ENCODE measurements around the gene PTRH1.

The PTRH1 gene

GRCh38 chr9:127741831-127742434, 26.5 kb upstream of the PTRH1 start:
- DNase-seq (ENCODE audit: low read depth in 2 of 2) = no peak

GRCh38 chr9:127739614-127740330, 24.3 kb upstream of the PTRH1 start:
- DNase-seq (ENCODE audit: low read depth in 2 of 2) = no peak

- DNase-seq (ENCODE audit: low read depth in 2 of 2) = no peak
Observed at GRCh38 chr9:127738666-127739065, 23.2 kb upstream of the PTRH1 start.

DNA sequence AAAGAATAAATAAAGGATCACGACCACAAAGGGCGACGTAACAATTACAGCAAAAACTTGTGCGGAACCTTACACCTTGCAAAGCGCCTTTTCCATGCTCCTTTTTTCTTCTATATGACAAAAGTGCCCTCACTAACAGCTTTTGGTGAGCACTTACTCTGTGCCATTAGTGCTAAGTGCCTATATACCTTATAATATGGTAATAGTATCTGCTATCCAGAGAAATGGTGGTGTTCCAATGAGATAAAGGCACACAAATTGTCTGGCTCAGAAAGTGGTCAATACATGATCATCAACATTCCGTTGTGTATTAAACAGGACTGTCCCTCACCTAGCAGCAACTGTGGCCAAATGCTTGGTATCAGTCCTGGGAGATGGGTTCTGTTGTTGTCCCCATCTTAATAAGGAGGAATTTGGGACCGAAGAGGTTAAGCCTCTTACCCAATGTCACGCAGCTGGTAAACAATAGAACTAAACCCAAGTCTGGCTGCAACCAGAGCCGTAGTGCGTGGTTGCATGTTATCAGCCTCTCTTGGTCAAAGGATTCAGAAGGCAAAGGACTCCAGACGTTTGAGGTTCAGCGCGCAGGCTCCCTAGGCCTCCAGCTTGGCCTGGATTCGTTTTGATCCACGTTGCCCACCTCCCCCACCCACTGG, 20.2 kb upstream of the PTRH1 start:
- no peak for DNase-seq (ENCODE audit: low read depth in 2 of 2)

- DNase-seq (ENCODE audit: low read depth in 2 of 2) = peak; percentile 95 to 96
Observed at GRCh38 chr9:127734747-127735529, 19.5 kb upstream of the PTRH1 start, which contains the start of gene TOR2A. Gene TOR2A (minus strand): TSS chr9:127735294. CDS start chr9:127735270, 24 bp downstream.

DNA sequence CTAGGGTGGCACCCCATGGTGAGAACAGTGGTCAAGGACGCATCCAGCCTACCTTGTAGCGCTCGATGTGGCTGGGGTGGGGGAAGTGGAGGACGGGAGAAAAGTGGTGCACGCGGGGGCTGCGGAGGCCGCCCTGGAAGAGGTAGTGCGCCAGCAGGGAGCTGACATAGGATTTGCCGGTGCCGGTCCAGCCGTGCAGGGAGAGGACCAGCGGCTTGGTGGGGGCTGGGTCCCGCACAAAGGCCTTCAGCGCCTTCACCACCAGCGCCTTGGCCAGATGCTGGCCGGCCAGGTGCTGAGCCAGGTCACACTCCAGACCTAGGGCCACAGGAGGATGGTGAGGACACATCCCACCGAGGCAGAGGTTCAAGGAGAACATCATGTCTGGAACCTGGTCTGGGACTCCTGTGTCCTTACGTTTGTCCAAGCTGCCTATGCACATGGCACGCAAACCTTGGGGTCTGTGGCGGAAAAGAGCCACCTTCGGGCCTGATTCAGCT, 18.8 kb upstream of the PTRH1 start:
- DNase-seq (ENCODE audit: low read depth in 2 of 2) = no peak

DNA sequence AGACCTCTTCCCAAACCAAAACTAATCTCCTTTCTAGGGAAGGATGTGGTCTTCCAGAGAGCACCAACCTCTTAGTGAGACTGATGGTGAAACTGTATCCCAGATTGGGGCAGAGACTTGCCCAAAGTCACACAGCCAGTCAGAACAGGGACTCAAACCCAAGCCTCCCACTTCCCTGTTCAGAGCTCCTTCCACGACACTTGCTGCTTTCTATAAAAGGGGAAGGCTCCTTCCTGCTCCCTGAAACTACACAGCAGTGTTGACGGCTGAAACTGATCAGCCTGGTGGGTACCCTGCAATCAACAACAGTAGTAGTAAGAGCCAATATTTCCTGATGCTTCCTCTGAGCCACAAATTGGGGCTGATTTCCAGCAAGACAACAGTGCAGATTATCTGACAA, 18.2 kb upstream of the PTRH1 start:
- no peak for DNase-seq (ENCODE audit: low read depth in 2 of 2)

DNA sequence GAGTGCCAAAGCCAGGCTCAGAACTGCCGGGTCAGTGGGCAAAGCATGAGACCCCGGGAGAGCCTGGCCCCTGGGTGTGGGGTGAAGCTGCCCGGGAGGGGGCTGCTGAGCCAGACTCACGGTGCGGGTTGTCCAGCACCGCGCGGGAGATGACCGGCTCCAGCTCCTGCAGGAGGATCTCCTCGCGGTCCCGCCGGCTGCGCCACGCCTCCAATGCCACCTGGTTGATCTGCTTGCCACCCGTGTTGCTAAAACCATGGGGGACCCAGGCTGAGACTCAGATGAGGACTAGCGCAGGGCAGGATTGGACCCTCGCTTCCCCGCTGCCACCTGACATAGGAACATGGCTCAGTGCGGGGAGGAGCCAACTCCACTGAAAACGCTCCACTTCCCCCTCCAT, 17.0 kb upstream of the PTRH1 start:
- DNase-seq (ENCODE audit: low read depth in 2 of 2) = no peak

DNA sequence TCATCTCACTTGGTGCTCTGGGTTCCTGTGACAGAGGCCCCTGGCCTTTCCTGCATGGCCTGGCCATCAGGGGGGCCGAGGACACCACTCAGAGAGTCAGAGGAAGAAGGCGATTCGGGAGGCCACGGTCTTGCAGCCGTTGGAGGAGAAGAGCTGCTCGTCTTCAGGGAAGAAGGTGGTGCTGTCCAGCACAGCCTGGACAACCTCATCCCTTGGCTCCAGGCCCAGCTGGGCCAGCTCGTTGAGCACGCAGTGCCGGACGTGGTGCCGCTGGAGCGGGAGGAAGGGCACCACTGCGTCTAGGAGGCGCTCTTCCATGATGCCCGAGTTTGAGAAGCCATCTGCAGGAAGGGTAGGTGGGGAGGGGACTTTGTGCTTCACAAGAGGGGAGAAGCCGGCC, 16.5 kb upstream of the PTRH1 start:
- DNase-seq (ENCODE audit: low read depth in 2 of 2) = no peak

DNA sequence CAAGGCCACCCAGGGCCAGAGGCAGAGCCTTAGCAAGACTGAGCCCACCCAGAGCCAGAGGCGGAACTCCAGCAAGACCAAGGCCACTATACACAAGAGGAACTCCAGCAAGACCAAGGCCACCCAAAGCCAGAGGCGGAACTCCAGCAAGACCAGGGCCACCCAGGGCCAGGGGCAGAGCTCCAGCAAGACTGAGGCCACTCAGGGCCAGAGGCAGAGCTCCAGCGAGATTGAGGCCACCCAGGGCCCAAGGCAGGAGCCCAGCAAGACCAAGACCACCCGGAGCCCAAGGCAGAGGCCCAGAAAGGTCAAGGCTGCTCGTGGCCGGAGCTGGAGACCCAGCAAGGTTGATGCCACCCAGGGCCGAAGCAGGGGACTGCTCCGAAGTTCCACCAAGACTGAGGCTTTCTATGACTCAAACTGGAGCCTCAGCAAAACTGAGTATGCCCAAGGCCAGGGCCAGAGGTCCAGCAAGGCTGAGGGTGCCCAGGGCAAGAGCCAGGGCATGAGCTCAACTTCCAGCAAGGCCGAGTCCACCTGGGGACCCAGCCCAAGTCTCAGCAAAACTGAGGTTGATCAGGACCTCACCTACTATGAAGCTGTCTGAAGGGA, 15.4 kb upstream of the PTRH1 start:
- DNase-seq (ENCODE audit: low read depth in 2 of 2) = no peak

GRCh38 chr9:127730262-127730661, 14.8 kb upstream of the PTRH1 start:
- DNase-seq (ENCODE audit: low read depth in 2 of 2) = no peak

DNA sequence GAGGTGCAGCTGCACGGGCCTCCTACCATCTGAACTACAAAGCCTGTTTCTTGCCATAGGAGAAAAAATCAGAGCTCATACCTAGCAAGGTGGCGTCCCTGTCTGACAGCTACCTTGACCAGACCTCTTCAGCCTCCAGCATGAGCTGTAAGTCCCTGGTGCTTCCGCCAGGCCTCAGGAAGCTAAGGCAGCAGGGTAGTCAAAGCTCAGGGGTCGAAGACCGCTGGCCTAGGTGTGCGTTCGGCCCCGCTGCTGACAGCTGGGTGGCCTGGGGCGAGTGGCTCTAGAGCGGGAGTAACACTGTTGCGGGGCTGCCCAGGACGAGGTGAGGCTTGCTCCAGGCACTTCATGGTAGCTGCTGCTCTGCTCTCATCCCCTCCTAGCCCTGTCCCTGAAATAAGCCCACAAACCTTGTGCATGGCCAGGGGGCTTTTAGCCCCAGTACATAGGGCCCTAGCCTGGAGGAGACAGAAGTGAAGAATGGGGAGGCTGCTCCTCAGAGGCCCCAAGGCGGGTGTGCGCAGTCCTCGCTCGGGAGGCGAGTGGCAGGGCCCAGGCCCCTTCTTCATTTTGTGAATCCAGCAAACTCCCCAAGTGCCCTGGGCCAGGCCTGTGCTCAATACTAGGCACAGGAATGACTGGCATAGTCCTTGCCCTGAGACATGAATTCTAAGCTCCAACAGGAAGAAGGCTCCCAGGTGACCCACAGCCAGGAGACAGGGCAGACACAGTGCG, 14.2 kb upstream of the PTRH1 start:
- no peak for DNase-seq (ENCODE audit: low read depth in 2 of 2)

DNA sequence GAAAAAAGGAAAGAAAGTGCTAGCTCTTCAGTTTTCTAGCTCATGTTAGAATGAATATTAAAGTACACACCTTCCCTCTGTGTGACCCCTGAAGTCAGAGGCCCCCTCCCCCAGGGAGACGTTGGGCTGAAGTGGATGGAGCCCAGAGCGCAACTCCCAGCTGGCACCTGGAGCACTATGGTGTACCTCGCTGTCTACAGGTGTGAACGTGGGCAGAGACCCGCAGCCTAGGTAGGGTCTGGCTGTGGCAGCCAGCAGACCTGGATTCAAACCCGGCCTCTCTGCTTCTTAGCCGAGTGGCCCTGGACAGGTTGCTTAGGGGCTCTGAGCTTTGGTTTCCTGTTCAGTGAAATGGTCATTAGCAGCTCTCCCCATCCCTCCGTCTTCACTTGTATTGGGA, 13.3 kb upstream of the PTRH1 start:
- DNase-seq (ENCODE audit: low read depth in 2 of 2) = no peak

DNA sequence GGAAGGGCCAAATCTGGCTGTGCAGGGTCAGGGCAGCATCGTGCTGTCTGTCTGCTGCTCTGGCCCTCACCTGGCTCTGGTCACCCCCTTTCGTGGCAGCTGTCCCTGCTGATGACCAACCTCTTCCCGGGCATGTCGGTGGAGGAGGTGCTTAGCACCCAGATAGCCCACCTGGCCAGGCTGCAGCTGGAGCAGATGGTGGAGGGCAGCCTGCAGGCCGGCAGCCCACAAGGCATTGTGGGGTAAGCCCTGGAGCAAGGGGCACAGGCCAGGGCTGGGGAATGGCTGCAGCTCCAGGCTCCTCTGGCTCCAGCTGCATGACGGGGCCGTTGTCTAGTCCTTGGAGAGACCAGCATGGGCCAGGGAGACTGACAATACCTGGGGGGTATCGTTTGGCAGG, 11.4 kb upstream of the PTRH1 start:
- DNase-seq (ENCODE audit: low read depth in 2 of 2) = no peak

- DNase-seq (ENCODE audit: low read depth in 2 of 2) = no peak
Observed at GRCh38 chr9:127724012-127724411, 8.5 kb upstream of the PTRH1 start.

- no peak for DNase-seq (ENCODE audit: low read depth in 2 of 2)
Observed at GRCh38 chr9:127723444-127723843, 8.0 kb upstream of the PTRH1 start.

GRCh38 chr9:127723013-127723412, 7.5 kb upstream of the PTRH1 start:
- DNase-seq (ENCODE audit: low read depth in 2 of 2) = no peak

GRCh38 chr9:127722055-127722745, 6.7 kb upstream of the PTRH1 start:
- DNase-seq (ENCODE audit: low read depth in 2 of 2) = no peak

DNA sequence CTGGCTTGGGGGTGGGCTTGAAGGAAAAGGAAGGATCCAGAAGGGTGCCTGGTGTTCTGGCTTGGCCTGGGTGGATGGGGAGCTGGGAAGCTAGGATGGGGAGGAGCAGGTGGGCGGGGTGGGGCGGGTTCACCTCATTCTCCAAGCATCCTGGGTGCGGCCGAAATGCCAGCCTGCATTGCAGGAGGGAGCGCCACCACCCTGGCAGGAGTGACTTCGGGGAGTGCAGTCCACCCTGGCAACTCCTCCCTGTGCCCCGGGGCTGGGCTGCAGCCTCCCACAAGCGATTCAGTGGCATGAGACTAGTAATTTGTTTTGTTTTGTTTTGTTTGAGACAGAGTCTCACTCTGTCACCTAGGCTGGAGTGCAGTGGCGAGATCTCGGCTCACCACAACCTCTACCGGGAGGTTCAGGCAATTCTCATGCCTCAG, 5.9 kb upstream of the PTRH1 start:
- no peak for DNase-seq (ENCODE audit: low read depth in 2 of 2)

DNA sequence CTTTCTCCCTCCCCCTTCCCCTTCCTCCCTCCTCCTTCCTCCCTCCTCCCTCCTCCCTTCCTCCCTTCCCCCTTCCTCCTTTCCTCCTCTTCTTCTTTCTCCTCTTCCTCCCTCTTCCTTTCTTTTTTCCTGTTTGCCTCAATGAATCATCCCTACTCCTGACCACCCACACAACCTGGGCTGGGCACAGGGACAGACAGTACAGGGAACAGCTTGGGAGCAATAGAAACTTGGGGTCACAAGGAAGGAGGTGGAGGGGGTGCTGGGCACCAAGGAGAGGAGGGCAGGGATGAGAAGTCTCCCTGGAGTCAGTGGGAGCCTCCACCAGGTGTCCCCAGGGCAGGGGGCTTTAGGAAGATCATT, 5.4 kb upstream of the PTRH1 start:
- DNase-seq (ENCODE audit: low read depth in 2 of 2) = no peak

All from activated CD8-positive, alpha-beta memory T cell treated with anti-CD3 and anti-CD28 coated beads for 4 hours (primary cell).